ENCODE data around the gene GLUL. TPM values are rescaled to one million over a fixed set of nuclear protein-coding genes. Genes with fewer than 3 reads are reported as not detected.

Gene GLUL
- total and polyA plus RNA-seq, 2 of the 4 experiments (the other 2 are of a cell fraction): 131 to 385 TPM

DNA sequence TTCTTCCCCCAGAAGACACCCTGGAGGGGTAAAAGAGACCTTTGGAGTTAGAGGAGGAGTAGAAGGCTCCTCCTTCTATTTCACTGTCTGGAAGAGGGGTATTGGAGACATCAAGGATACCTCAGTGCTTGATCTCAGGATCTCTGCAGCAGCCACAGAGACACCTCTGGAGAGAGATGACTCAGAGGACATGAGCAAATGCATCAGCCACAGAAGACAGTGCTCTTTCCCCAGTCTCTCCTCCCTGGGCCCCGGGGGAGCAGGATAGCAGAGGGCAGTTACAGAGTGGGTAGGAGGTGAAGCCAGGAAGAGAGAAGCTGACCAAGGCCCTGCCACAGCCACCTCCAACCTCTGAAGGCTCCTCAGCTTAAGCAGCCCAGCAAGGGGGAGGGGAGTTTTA is 24.2 kb upstream of the GLUL start:
- Histone ChIP-seq H2AK9ac (replicated peaks; ENCODE audit: low read depth, low read length, poor library complexity) (no peak overlapping the region), H3K9me3 (ENCODE audit: control insufficient read depth, insufficient read depth, low read length) (no peaks in the 10 kb centered on the region), H3K27me3 (ENCODE audit: control insufficient read depth, insufficient read depth, low read length) (no peaks in the 10 kb centered on the region; the same call in 1 of the 2 replicates), H3K4ac (ENCODE audit: low read depth, low read length) (no peak overlapping the region), H3K4me2 (ENCODE audit: low read depth, low read length) (no peak overlapping the region), H4K5ac (ENCODE audit: low read depth, low read length) (no peak overlapping the region), H2BK5ac (ENCODE audit: low read depth, low read length, poor library complexity, severe bottlenecking) (no peak overlapping the region), H3K9ac (ENCODE audit: low read depth, low read length) (no peak overlapping the region), H3K36me3 (ENCODE audit: control insufficient read depth, insufficient read depth, low read length) (no peaks in the 10 kb centered on the region), H4K20me1 (ENCODE audit: insufficient read depth, low read length) (no peaks in the 10 kb centered on the region), H3K27ac (ENCODE audit: insufficient read depth, low read length) (no peak overlapping the region), H3K4me3 (ENCODE audit: insufficient read depth, low read depth, low read length) (no peak overlapping the region), H3K79me1 (ENCODE audit: low read depth in 1 of 2, low read length in 2 of 2) (no peaks in the 10 kb centered on the region), H3K4me1 (ENCODE audit: control insufficient read depth, insufficient read depth, low read length) (no peaks in the 10 kb centered on the region), H2AFZ (replicated peaks; ENCODE audit: low read length, poor library complexity) (no peak overlapping the region), H3K56ac (ENCODE audit: extremely low read depth, insufficient read depth, low read length) (no peak overlapping the region), H3K18ac (ENCODE audit: low read depth, low read length) (no peak overlapping the region), H2AK5ac (ENCODE audit: low read depth, low read length) (no peak overlapping the region), H3K14ac (replicated peaks; ENCODE audit: low read depth, low read length) (no peak overlapping the region), H2BK20ac (ENCODE audit: low read depth, low read length) (no peak overlapping the region), H4K8ac (ENCODE audit: low read depth in 2 of 2, low read length in 2 of 2) (no peak overlapping the region), H3K23ac (ENCODE audit: low read depth, low read length) (no peak overlapping the region), H4K91ac (ENCODE audit: insufficient read depth, low read depth, low read length) (no peak overlapping the region), H2BK120ac (ENCODE audit: low read depth, low read length) (no peak overlapping the region), H3K9me1 (ENCODE audit: insufficient read depth, low read length) (no peaks in the 10 kb centered on the region), H2BK15ac (ENCODE audit: low read depth, low read length) (no peak overlapping the region)
- TF ChIP-seq CEBPB (IDR thresholded peaks at IDR 0.05; ENCODE audit: low read depth, low read length): no peak
- TF ChIP-seq BHLHE40 (IDR thresholded peaks at IDR 0.05; ENCODE audit: low read depth, low read length): no peak
- no peak for TF ChIP-seq RCOR1 (IDR thresholded peaks at IDR 0.05; ENCODE audit: insufficient replicate concordance, low read length)
- TF ChIP-seq MAFK (IDR thresholded peaks at IDR 0.05; ENCODE audit: low read depth, low read length): no peak
- TF ChIP-seq, protein P1, sequence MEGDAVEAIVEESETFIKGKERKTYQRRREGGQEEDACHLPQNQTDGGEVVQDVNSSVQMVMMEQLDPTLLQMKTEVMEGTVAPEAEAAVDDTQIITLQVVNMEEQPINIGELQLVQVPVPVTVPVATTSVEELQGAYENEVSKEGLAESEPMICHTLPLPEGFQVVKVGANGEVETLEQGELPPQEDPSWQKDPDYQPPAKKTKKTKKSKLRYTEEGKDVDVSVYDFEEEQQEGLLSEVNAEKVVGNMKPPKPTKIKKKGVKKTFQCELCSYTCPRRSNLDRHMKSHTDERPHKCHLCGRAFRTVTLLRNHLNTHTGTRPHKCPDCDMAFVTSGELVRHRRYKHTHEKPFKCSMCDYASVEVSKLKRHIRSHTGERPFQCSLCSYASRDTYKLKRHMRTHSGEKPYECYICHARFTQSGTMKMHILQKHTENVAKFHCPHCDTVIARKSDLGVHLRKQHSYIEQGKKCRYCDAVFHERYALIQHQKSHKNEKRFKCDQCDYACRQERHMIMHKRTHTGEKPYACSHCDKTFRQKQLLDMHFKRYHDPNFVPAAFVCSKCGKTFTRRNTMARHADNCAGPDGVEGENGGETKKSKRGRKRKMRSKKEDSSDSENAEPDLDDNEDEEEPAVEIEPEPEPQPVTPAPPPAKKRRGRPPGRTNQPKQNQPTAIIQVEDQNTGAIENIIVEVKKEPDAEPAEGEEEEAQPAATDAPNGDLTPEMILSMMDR (conservative IDR thresholded peaks at IDR 0.05; ENCODE audit: low read depth, low read length): no peak
- TF ChIP-seq MAZ (IDR thresholded peaks at IDR 0.05; ENCODE audit: borderline replicate concordance, low read depth, low read length): no peak
- no peak for TF ChIP-seq NFE2L2 (IDR thresholded peaks at IDR 0.05; ENCODE audit: low read depth, low read length)
- TF ChIP-seq FOS (IDR thresholded peaks at IDR 0.05; ENCODE audit: low read depth, low read length): no peak
- no peak for TF ChIP-seq RAD21 (IDR thresholded peaks at IDR 0.05; ENCODE audit: low read length)
- no peak for TF ChIP-seq POLR2A (IDR thresholded peaks at IDR 0.05; ENCODE audit: low read depth, low read length)
- TF ChIP-seq MXI1 (IDR thresholded peaks at IDR 0.05; ENCODE audit: borderline replicate concordance, low read depth, low read length): no peak
- TF ChIP-seq RFX5 (IDR thresholded peaks at IDR 0.05; ENCODE audit: low read depth, low read length): no peak
- TF ChIP-seq, protein P2, sequence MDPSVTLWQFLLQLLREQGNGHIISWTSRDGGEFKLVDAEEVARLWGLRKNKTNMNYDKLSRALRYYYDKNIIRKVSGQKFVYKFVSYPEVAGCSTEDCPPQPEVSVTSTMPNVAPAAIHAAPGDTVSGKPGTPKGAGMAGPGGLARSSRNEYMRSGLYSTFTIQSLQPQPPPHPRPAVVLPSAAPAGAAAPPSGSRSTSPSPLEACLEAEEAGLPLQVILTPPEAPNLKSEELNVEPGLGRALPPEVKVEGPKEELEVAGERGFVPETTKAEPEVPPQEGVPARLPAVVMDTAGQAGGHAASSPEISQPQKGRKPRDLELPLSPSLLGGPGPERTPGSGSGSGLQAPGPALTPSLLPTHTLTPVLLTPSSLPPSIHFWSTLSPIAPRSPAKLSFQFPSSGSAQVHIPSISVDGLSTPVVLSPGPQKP (IDR thresholded peaks at IDR 0.05; ENCODE audit: borderline replicate concordance, low read depth, low read length): no peak
- TF ChIP-seq CHD1 (IDR thresholded peaks at IDR 0.05; ENCODE audit: low read depth, low read length): no peak
- TF ChIP-seq, protein P3, sequence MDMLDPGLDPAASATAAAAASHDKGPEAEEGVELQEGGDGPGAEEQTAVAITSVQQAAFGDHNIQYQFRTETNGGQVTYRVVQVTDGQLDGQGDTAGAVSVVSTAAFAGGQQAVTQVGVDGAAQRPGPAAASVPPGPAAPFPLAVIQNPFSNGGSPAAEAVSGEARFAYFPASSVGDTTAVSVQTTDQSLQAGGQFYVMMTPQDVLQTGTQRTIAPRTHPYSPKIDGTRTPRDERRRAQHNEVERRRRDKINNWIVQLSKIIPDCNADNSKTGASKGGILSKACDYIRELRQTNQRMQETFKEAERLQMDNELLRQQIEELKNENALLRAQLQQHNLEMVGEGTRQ (IDR thresholded peaks at IDR 0.05; ENCODE audit: low read depth, low read length): no peak
- TF ChIP-seq SMC3 (IDR thresholded peaks at IDR 0.05; ENCODE audit: low read depth, low read length): no peak
- in situ Hi-C loops (cut with MboI; ENCODE audit: low sequenced_read_pairs): no loop called here
- ChIA-PET CTCF (interaction anchor here (1.0 kb wide), 1 partner anchor 19 kb away, joined by 3 read pairs; no protein-coding TSS in a partner anchor), POLR2A (ENCODE audit: unreplicated experiment) (no interaction called here)
- intact Hi-C loops (cut with micrococcal nuclease): no loop called here
- no peak for DNase-seq
- no peak for ATAC-seq (ENCODE audit: low read depth)
- no CpG with 5 or more reads among the region's 1 CpG for WGBS, 2 experiments (ENCODE audit: extremely low coverage in 2 of 2, insufficient read length in 1 of 2)
- BruUV-seq (replicated peaks): no TSS peak
- dilution Hi-C loops (cut with HindIII; ENCODE audit: low sequenced_read_pairs, unreplicated experiment): no loop called here
